GM23338 (cell line): Measurements from ENCODE around the gene SNX15. TPM values are rescaled to one million over a fixed set of nuclear protein-coding genes. Genes with fewer than 3 reads are reported as not detected.

Experiments
- ATAC-seq: fragments of 200-7000 bp; cut with Tn5 transposase; 3 replicates; pipeline ENCODE4 v1.9.1; 2020
- DNase-seq: peaks from one replicate; pipeline ENCODE4 v3.0.0-alpha.2; 2015; ENCODE audit warnings: low spot score
- H2AFZ ChIP-seq: fragments of 200-600 bp; sonication (generic); 2 replicates; pipeline ENCODE4 v1.8.0; 2016; ENCODE audit warnings: antibody characterized with exemption, mild to moderate bottlenecking, moderate library complexity
- H3F3A ChIP-seq: fragments of 200-600 bp; sonication (generic); replicated peaks from 2 replicates; pipeline ENCODE4 v1.8.0; 2017; ENCODE audit warnings: antibody characterized with exemption, mixed run types, low read depth
- H3K27ac ChIP-seq: fragments of 200-600 bp; sonication (generic); 2 replicates; pipeline ENCODE4 v1.6.1; 2016; ENCODE audit warnings: low read depth
- H3K27me3 ChIP-seq: fragments of 200-600 bp; sonication (generic); 2 replicates; pipeline ENCODE4 v1.8.0; 2016; ENCODE audit warnings: mild to moderate bottlenecking, mixed run types, moderate library complexity; ENCODE audit not compliant: insufficient read depth
- H3K36me3 ChIP-seq: fragments of 200-600 bp; sonication (generic); 2 replicates; pipeline ENCODE4 v1.8.0; 2016; ENCODE audit warnings: mild to moderate bottlenecking; ENCODE audit not compliant: insufficient read depth
- H3K4me1 ChIP-seq: fragments of 200-600 bp; sonication (generic); 2 replicates; pipeline ENCODE4 v1.8.0; 2016; ENCODE audit warnings: mild to moderate bottlenecking, moderate library complexity; ENCODE audit not compliant: insufficient read depth
- H3K4me2 ChIP-seq: fragments of 200-600 bp; sonication (generic); 2 replicates; pipeline ENCODE4 v1.7.1; 2017; ENCODE audit warnings: mixed run types
- H3K4me3 ChIP-seq: fragments of 200-600 bp; sonication (generic); 2 replicates; pipeline ENCODE4 v1.6.1; 2016; ENCODE audit warnings: mixed run types
- H3K79me2 ChIP-seq: fragments of 200-600 bp; sonication (generic); replicated peaks from 2 replicates; pipeline ENCODE4 v1.8.0; 2017; ENCODE audit warnings: mild to moderate bottlenecking; ENCODE audit not compliant: insufficient read depth
- H3K9me2 ChIP-seq: fragments of 200-600 bp; sonication (generic); 2 replicates; pipeline ENCODE4 v1.8.0; 2017; ENCODE audit not compliant: insufficient read depth
- H4K20me1 ChIP-seq: fragments of 200-600 bp; sonication (generic); replicated peaks from 2 replicates; pipeline ENCODE4 v1.8.0; 2017; ENCODE audit warnings: mild to moderate bottlenecking; ENCODE audit not compliant: insufficient read depth
- H3K27ac Mint-ChIP-seq: 2 replicates; pipeline ENCODE4 v1.8.0; 2020; ENCODE audit warnings: inconsistent platforms, mild to moderate bottlenecking, moderate library complexity, mixed read lengths
- H3K27me3 Mint-ChIP-seq: 3 replicates; pipeline ENCODE4 v1.8.0; 2022; ENCODE audit warnings: low read depth, mild to moderate bottlenecking, moderate library complexity, mixed read lengths, inconsistent platforms; ENCODE audit not compliant: insufficient read depth, poor library complexity
- H3K36me3 Mint-ChIP-seq: 3 replicates; pipeline ENCODE4 v1.8.0; 2021; ENCODE audit warnings: low read depth, mild to moderate bottlenecking, inconsistent platforms, moderate library complexity, mixed read lengths
- H3K4me1 Mint-ChIP-seq: 3 replicates; pipeline ENCODE4 v1.8.0; 2020; ENCODE audit warnings: mild to moderate bottlenecking, inconsistent platforms, mixed read lengths
- H3K4me3 Mint-ChIP-seq: 3 replicates; pipeline ENCODE4 v1.8.0; 2021; ENCODE audit warnings: moderate library complexity, mild to moderate bottlenecking, inconsistent platforms, mixed read lengths
- H3K9me3 Mint-ChIP-seq: 3 replicates; pipeline ENCODE4 v1.8.0; 2020; ENCODE audit warnings: moderate library complexity, mild to moderate bottlenecking, inconsistent platforms, mixed read lengths
- CREB1 ChIP-seq: fragments of 250-450 bp; sonication (Bioruptor Pico); IDR thresholded peaks from 2 replicates; pipeline ENCODE4 v1.5.0; 2020; ENCODE audit warnings: low read depth, mild to moderate bottlenecking, moderate library complexity
- EZH2 ChIP-seq: fragments of 200-600 bp; sonication (generic); IDR thresholded peaks from one replicate; pipeline ENCODE4 v1.8.0; 2017; ENCODE audit warnings: antibody characterized with exemption, mild to moderate bottlenecking, low read depth; ENCODE audit not compliant: unreplicated experiment
- EZH2phosphoT487 ChIP-seq: fragments of 200-600 bp; sonication (generic); IDR thresholded peaks from one replicate; pipeline ENCODE4 v1.8.1; 2018; ENCODE audit warnings: antibody characterized with exemption; ENCODE audit not compliant: unreplicated experiment
- JUNB ChIP-seq: IDR thresholded peaks from one replicate; pipeline ENCODE4 v1.6.1; 2016; ENCODE audit warnings: antibody characterized with exemption; ENCODE audit not compliant: unreplicated experiment
- NANOG ChIP-seq: IDR thresholded peaks from 2 replicates; pipeline ENCODE4 v1.6.1; 2016; ENCODE audit warnings: antibody characterized with exemption, borderline replicate concordance
- POLR2AphosphoS5 ChIP-seq: IDR thresholded peaks from 2 replicates; pipeline ENCODE4 v1.6.1; 2016; ENCODE audit warnings: antibody characterized with exemption, low read depth
- STAT1 ChIP-seq: IDR thresholded peaks from one replicate; pipeline ENCODE4 v1.6.1; 2016; ENCODE audit warnings: antibody characterized with exemption; ENCODE audit not compliant: unreplicated experiment
- ZNF114 ChIP-seq: fragments of 250-450 bp; sonication (Bioruptor Pico); IDR thresholded peaks from 2 replicates; pipeline ENCODE4 v1.5.0; 2020; ENCODE audit warnings: mild to moderate bottlenecking, moderate library complexity
- ZNF331 ChIP-seq: fragments of 250-450 bp; sonication (Bioruptor Pico); IDR thresholded peaks from 2 replicates; pipeline ENCODE4 v1.5.0; 2020; ENCODE audit warnings: low read depth, mild to moderate bottlenecking, moderate library complexity
- polyA plus RNA-seq: library from polyadenylated mRNA; unstranded; fragments of >200 nt; fragmentation: Nextera tagmentation; extraction: Ambion mirVana; gene quantifications from 2 replicates; pipeline ENCODE4 v1.2.1, GENCODE V29; 2016
- total RNA-seq: library from RNA; depleted of rRNA; stranded (reverse); fragments of >200 nt; shearing (Covaris generic); gene quantifications from 2 replicates; pipeline ENCODE4 v1.2.3, GENCODE V29; 2014
- TF ChIP-seq, protein P1 (sequence below), 2 experiments: fragments of 200-600 bp in 1 of 2; sonication (generic) in 1 of 2; conservative IDR thresholded peaks; 2 replicates each; pipeline versions ENCODE4 v1.5.1 to v1.6.1; 2016 to 2017; ENCODE audit warnings: antibody characterized with exemption in 2 of 2, low read depth in 2 of 2, mild to moderate bottlenecking in 2 of 2, moderate library complexity in 1 of 2
- TF ChIP-seq, protein P2 (sequence below): fragments of 250-450 bp; sonication (Bioruptor Pico); IDR thresholded peaks from 2 replicates; pipeline ENCODE4 v1.5.0; 2020; ENCODE audit warnings: mild to moderate bottlenecking, moderate library complexity
- TF ChIP-seq, protein P3 (sequence below): IDR thresholded peaks from one replicate; pipeline ENCODE4 v1.6.1; 2018; ENCODE audit warnings: antibody characterized with exemption; ENCODE audit not compliant: unreplicated experiment
- TF ChIP-seq, protein P4 (sequence below): IDR thresholded peaks from 2 replicates; pipeline ENCODE4 v1.6.1; 2016; ENCODE audit warnings: antibody characterized with exemption

The SNX15 gene
- total and polyA plus RNA-seq, 2 experiments from 2014 or later, result 13.0 to 21.4 TPM

DNA sequence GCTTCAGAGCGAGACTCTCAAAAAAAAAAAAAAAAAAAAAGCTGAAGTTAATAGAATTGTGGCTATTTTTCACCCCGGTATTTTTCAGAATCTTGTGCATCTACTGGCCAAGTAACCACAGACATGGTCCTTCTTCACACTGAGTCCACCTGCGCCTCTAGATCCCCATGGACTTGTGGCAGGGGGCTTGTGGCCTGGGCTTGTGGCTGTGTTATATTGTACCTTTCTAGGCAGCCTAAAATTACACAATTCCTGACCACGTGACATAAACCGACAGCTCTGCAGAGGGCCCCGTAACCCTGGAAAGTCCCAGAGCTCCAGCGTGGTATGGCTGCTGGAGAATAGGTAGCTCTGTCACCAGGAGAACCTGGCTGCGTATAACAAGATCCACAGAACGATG, 42.0 kb downstream of the SNX15 start:
- TF ChIP-seq JUNB (no peak), NANOG (no peak), EZH2phosphoT487 (no peak), ZNF114 (CRISPR knock-in tag) (no peak), POLR2AphosphoS5 (no peak), EZH2 (no peak), STAT1 (no peak), CREB1 (CRISPR knock-in tag) (no peak), ZNF331 (no peak)
- TF ChIP-seq, protein P1, sequence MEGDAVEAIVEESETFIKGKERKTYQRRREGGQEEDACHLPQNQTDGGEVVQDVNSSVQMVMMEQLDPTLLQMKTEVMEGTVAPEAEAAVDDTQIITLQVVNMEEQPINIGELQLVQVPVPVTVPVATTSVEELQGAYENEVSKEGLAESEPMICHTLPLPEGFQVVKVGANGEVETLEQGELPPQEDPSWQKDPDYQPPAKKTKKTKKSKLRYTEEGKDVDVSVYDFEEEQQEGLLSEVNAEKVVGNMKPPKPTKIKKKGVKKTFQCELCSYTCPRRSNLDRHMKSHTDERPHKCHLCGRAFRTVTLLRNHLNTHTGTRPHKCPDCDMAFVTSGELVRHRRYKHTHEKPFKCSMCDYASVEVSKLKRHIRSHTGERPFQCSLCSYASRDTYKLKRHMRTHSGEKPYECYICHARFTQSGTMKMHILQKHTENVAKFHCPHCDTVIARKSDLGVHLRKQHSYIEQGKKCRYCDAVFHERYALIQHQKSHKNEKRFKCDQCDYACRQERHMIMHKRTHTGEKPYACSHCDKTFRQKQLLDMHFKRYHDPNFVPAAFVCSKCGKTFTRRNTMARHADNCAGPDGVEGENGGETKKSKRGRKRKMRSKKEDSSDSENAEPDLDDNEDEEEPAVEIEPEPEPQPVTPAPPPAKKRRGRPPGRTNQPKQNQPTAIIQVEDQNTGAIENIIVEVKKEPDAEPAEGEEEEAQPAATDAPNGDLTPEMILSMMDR (conservative IDR thresholded peaks at IDR 0.05; ENCODE audit: low read depth in 2 of 2), result no peak
- TF ChIP-seq, protein P2, sequence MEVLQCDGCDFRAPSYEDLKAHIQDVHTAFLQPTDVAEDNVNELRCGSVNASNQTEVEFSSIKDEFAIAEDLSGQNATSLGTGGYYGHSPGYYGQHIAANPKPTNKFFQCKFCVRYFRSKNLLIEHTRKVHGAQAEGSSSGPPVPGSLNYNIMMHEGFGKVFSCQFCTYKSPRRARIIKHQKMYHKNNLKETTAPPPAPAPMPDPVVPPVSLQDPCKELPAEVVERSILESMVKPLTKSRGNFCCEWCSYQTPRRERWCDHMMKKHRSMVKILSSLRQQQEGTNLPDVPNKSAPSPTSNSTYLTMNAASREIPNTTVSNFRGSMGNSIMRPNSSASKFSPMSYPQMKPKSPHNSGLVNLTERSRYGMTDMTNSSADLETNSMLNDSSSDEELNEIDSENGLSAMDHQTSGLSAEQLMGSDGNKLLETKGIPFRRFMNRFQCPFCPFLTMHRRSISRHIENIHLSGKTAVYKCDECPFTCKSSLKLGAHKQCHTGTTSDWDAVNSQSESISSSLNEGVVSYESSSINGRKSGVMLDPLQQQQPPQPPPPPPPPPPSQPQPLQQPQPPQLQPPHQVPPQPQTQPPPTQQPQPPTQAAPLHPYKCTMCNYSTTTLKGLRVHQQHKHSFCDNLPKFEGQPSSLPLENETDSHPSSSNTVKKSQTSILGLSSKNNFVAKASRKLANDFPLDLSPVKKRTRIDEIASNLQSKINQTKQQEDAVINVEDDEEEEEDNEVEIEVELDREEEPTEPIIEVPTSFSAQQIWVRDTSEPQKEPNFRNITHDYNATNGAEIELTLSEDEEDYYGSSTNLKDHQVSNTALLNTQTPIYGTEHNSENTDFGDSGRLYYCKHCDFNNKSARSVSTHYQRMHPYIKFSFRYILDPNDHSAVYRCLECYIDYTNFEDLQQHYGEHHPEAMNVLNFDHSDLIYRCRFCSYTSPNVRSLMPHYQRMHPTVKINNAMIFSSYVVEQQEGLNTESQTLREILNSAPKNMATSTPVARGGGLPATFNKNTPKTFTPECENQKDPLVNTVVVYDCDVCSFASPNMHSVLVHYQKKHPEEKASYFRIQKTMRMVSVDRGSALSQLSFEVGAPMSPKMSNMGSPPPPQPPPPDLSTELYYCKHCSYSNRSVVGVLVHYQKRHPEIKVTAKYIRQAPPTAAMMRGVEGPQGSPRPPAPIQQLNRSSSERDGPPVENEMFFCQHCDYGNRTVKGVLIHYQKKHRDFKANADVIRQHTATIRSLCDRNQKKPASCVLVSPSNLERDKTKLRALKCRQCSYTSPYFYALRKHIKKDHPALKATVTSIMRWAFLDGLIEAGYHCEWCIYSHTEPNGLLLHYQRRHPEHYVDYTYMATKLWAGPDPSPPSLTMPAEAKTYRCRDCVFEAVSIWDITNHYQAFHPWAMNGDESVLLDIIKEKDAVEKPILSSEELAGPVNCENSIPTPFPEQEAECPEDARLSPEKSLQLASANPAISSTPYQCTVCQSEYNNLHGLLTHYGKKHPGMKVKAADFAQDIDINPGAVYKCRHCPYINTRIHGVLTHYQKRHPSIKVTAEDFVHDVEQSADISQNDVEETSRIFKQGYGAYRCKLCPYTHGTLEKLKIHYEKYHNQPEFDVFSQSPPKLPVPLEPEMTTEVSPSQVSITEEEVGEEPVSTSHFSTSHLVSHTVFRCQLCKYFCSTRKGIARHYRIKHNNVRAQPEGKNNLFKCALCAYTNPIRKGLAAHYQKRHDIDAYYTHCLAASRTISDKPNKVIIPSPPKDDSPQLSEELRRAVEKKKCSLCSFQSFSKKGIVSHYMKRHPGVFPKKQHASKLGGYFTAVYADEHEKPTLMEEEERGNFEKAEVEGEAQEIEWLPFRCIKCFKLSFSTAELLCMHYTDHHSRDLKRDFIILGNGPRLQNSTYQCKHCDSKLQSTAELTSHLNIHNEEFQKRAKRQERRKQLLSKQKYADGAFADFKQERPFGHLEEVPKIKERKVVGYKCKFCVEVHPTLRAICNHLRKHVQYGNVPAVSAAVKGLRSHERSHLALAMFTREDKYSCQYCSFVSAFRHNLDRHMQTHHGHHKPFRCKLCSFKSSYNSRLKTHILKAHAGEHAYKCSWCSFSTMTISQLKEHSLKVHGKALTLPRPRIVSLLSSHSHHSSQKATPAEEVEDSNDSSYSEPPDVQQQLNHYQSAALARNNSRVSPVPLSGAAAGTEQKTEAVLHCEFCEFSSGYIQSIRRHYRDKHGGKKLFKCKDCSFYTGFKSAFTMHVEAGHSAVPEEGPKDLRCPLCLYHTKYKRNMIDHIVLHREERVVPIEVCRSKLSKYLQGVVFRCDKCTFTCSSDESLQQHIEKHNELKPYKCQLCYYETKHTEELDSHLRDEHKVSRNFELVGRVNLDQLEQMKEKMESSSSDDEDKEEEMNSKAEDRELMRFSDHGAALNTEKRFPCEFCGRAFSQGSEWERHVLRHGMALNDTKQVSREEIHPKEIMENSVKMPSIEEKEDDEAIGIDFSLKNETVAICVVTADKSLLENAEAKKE (CRISPR knock-in tag), result no peak
- TF ChIP-seq, protein P3, sequence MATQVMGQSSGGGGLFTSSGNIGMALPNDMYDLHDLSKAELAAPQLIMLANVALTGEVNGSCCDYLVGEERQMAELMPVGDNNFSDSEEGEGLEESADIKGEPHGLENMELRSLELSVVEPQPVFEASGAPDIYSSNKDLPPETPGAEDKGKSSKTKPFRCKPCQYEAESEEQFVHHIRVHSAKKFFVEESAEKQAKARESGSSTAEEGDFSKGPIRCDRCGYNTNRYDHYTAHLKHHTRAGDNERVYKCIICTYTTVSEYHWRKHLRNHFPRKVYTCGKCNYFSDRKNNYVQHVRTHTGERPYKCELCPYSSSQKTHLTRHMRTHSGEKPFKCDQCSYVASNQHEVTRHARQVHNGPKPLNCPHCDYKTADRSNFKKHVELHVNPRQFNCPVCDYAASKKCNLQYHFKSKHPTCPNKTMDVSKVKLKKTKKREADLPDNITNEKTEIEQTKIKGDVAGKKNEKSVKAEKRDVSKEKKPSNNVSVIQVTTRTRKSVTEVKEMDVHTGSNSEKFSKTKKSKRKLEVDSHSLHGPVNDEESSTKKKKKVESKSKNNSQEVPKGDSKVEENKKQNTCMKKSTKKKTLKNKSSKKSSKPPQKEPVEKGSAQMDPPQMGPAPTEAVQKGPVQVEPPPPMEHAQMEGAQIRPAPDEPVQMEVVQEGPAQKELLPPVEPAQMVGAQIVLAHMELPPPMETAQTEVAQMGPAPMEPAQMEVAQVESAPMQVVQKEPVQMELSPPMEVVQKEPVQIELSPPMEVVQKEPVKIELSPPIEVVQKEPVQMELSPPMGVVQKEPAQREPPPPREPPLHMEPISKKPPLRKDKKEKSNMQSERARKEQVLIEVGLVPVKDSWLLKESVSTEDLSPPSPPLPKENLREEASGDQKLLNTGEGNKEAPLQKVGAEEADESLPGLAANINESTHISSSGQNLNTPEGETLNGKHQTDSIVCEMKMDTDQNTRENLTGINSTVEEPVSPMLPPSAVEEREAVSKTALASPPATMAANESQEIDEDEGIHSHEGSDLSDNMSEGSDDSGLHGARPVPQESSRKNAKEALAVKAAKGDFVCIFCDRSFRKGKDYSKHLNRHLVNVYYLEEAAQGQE, result no peak
- TF ChIP-seq, protein P4, sequence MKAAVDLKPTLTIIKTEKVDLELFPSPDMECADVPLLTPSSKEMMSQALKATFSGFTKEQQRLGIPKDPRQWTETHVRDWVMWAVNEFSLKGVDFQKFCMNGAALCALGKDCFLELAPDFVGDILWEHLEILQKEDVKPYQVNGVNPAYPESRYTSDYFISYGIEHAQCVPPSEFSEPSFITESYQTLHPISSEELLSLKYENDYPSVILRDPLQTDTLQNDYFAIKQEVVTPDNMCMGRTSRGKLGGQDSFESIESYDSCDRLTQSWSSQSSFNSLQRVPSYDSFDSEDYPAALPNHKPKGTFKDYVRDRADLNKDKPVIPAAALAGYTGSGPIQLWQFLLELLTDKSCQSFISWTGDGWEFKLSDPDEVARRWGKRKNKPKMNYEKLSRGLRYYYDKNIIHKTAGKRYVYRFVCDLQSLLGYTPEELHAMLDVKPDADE, result no peak

More for the DNA sequence above, 42.0 kb downstream of the SNX15 start:
- ATAC-seq (no peak), DNase-seq (no peak)
- Histone ChIP-seq H3F3A (no peaks in the 10 kb centered on the region), H3K9me2 (no peaks in the 10 kb centered on the region), H3K27me3 (no peaks in the 10 kb centered on the region), H3K4me1 (peaks cover 13% of the 10 kb centered on the region), H3K79me2 (no peaks in the 10 kb centered on the region), H3K4me3 (no peak overlapping the region), H2AFZ (no peak overlapping the region), H4K20me1 (no peaks in the 10 kb centered on the region), H3K4me2 (no peak overlapping the region), H3K36me3 (no peaks in the 10 kb centered on the region), H3K27ac (no peak overlapping the region)
- H3K27me3 Mint-ChIP-seq, result peaks cover 12% of the 10 kb centered on the region
- H3K27ac Mint-ChIP-seq, result no peak overlapping the region
- peaks cover 32% of the 10 kb centered on the region for H3K4me1 Mint-ChIP-seq
- no peak overlapping the region for H3K4me3 Mint-ChIP-seq
- no peaks in the 10 kb centered on the region for H3K9me3 Mint-ChIP-seq
- no peaks in the 10 kb centered on the region for H3K36me3 Mint-ChIP-seq
